Stomach (tissue), 9 donors: ENCODE data around the gene SH3BGRL3. TPM values are rescaled to one million over a fixed set of nuclear protein-coding genes. Genes with fewer than 3 reads are reported as not detected.

ENCODE experiments used
- DNase-seq, 2 donors: peaks; one replicate each; pipeline versions ENCODE4 v3.0.0 to v3.0.0-alpha.2; 2013 to 2019
- H3K27ac ChIP-seq, 5 donors: fragments of 200-600 bp in 4 of 5; sonication (generic) in 4 of 5; one replicate each; pipeline ENCODE4 v1.5.1; 2013 to 2019; ENCODE audit warnings: mild to moderate bottlenecking in 1 of 5, moderate library complexity in 1 of 5
- H3K27me3 ChIP-seq, 3 donors: fragments of 200-600 bp; sonication (generic); one replicate each; pipeline ENCODE4 v1.5.1; 2017 to 2019; ENCODE audit warnings: mixed run types in 1 of 3
- H3K36me3 ChIP-seq, 4 donors: fragments of 200-600 bp; sonication (generic); 1 replicate in 3 of 4; 2 replicates in 1 of 4; pipeline ENCODE4 v1.5.1; 2016 to 2019
- H3K4me1 ChIP-seq, 4 donors: fragments of 200-600 bp; sonication (generic); one replicate each; pipeline ENCODE4 v1.5.1; 2016 to 2019
- H3K4me3 ChIP-seq, 4 donors: fragments of 200-600 bp; sonication (generic) in 3 of 4; one replicate each; pipeline ENCODE4 v1.5.1; 2016 to 2019; ENCODE audit warnings: mild to moderate bottlenecking in 1 of 4
- H3K9me3 ChIP-seq, 4 donors: fragments of 200-600 bp; sonication (generic); one replicate each; pipeline ENCODE4 v1.5.1; 2016 to 2019
- EP300 ChIP-seq: sonication (generic); formaldehyde crosslinking; IDR thresholded peaks from one replicate; pipeline ENCODE4 v1.6.1; 2017; ENCODE audit warnings: antibody characterized with exemption
- POLR2A ChIP-seq, 4 donors: fragments of 450-650 bp; IDR thresholded peaks; one replicate each; pipeline ENCODE4 v1.6.1; 2016; ENCODE audit warnings: antibody characterized with exemption in 4 of 4, control low read depth in 2 of 4, mild to moderate bottlenecking in 1 of 4, moderate library complexity in 1 of 4
- POLR2AphosphoS5 ChIP-seq, 3 donors: sonication (generic); formaldehyde crosslinking; IDR thresholded peaks; one replicate each; pipeline ENCODE4 v1.6.1; 2016; ENCODE audit warnings: antibody characterized with exemption in 3 of 3
- WGBS, 5 donors: extraction: QIAGEN DNeasy Blood & Tissue Kit in 3 of 5; methylation state at CpG; one replicate each; pipeline versions ENCODE4 v1.1.5 to v1.1.7; 2013 to 2018; 5-methylcytosine and 5-hydroxymethylcytosine counted together
- intact Hi-C: fragments of 100-400 bp; cut with DNase I; formaldehyde crosslinking; loops from one replicate; pipeline ENCODE4 v1.15.1; 2023; ENCODE audit warnings: low total_unique reads
- polyA plus RNA-seq, 3 donors: library from polyadenylated mRNA; stranded (reverse); fragments of 200-250 nt; gene quantifications; one replicate each; pipeline ENCODE4 v1.2.3, GENCODE V29; 2013
- total RNA-seq, 5 donors: library from RNA; depleted of rRNA; stranded (reverse); fragments of >200 nt; gene quantifications; one replicate each; pipeline versions ENCODE4 v1.1.0 to v1.2.3, GENCODE V29; 2014 to 2016
- TF ChIP-seq, protein P1 (sequence below), 7 experiments: fragments of 450-650 bp in 4 of 7; fragments of 200-600 bp in 3 of 7; sonication (generic) in 3 of 7; IDR thresholded peaks; one replicate each; pipeline ENCODE4 v1.5.1; 2016 to 2019; ENCODE audit warnings: antibody characterized with exemption in 7 of 7, control low read depth in 2 of 7, mild to moderate bottlenecking in 1 of 7
- donor health status: healthy with polysubstance abuse.
- donor health status: Bipolar disorder and iron deficiency.
- donor health status: healthy.

Gene SH3BGRL3
- total and polyA plus RNA-seq, 8 donors, result 7.2 to 267 (median 79.3) TPM

DNA sequence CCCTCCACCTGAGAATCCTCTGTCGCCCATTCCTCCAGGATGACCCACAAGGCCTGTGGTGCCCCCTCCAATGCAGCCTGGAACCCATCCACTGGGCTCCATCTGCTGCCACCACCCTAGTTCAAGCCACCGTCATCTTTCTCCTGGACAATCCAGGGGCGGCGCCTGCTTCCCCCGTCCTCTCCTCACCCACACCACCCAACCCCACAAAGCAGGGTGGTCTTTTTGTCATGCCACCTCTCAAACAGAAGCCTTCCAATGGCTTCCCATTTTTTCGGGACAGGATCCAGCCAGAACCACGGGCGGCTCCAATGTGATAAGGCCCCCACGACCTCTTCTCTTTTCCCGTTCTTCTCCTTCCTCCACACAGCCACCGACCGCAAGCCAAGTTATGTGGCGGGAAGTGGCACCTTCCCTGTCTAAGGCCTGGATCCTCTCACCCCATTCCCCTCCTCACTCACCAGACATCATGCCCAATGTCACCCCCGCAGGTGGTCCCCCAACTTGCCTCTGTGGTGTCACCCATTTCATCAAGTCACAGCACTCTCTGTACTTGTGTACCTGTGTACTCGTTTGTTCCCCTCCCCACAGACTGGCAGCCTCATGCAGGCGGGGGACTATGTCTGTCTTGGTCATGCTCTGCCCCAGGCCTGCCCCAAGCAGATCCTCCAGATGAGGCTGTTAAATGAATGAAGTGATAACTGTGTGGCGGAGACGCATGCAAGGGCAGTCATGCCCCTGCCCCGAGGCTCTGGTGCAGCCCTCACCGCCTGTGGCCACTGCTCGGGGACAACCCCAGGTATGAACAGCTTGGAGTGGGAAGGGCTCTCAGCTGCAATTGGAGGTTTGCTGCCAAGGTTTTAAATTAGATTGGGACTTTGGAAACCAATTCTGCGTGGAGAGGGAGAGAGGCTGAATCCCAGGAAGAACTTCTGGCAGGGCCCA lies 15.6 kb downstream of the SH3BGRL3 start:
- H3K4me3 ChIP-seq, result no peak overlapping the region
- H3K9me3 ChIP-seq, result no peaks in the 10 kb centered on the region
- intact Hi-C loops, result no loop called here
- TF ChIP-seq, protein P1, sequence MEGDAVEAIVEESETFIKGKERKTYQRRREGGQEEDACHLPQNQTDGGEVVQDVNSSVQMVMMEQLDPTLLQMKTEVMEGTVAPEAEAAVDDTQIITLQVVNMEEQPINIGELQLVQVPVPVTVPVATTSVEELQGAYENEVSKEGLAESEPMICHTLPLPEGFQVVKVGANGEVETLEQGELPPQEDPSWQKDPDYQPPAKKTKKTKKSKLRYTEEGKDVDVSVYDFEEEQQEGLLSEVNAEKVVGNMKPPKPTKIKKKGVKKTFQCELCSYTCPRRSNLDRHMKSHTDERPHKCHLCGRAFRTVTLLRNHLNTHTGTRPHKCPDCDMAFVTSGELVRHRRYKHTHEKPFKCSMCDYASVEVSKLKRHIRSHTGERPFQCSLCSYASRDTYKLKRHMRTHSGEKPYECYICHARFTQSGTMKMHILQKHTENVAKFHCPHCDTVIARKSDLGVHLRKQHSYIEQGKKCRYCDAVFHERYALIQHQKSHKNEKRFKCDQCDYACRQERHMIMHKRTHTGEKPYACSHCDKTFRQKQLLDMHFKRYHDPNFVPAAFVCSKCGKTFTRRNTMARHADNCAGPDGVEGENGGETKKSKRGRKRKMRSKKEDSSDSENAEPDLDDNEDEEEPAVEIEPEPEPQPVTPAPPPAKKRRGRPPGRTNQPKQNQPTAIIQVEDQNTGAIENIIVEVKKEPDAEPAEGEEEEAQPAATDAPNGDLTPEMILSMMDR (IDR thresholded peaks at IDR 0.05), result no peak
- no peak for TF ChIP-seq EP300
- TF ChIP-seq POLR2AphosphoS5 (IDR thresholded peaks at IDR 0.05), result no peak
- TF ChIP-seq POLR2A (IDR thresholded peaks at IDR 0.05), result no peak
- H3K4me1 ChIP-seq, result peaks cover under 1 to 25% (median 3%) of the 10 kb centered on the region in 4 donors
- H3K36me3 ChIP-seq, result peaks cover 0 to 27% (median 12%) of the 10 kb centered on the region in 4 donors
- no peaks in the 10 kb centered on the region for H3K27me3 ChIP-seq
- no peak overlapping the region for H3K27ac ChIP-seq
- 89 to 92% (median 91%) methylated on average over 22 of the region's 22 CpGs for WGBS, 5 donors
- DNase-seq, result no peak

- Histone ChIP-seq H3K27me3 (no peaks in the 10 kb centered on the region), H3K9me3 (no peaks in the 10 kb centered on the region), H3K27ac (no peak overlapping the region), H3K36me3 (peaks cover 0 to 30% (median 13%) of the 10 kb centered on the region in 4 donors), H3K4me3 (no peak overlapping the region), H3K4me1 (peaks cover 0 to 15% (median 0%) of the 10 kb centered on the region in 4 donors)
- WGBS, 5 donors, result 87 to 92% (median 90%) methylated on average over 16 of the region's 16 CpGs
- DNase-seq, result no peak
- TF ChIP-seq EP300 (no peak), POLR2A (IDR thresholded peaks at IDR 0.05) (no peak), POLR2AphosphoS5 (IDR thresholded peaks at IDR 0.05) (no peak)
- TF ChIP-seq, protein P1 (IDR thresholded peaks at IDR 0.05), result no peak
- intact Hi-C loops, result no loop called here
Measured at GRCh38 chr1:26296340-26297056, 16.6 kb downstream of the SH3BGRL3 start.

GRCh38 chr1:26297057-26297790 lies 17.3 kb downstream of the SH3BGRL3 start:
- H3K27ac ChIP-seq, result no peak overlapping the region
- no peak for DNase-seq
- intact Hi-C loops, result no loop called here
- no peaks in the 10 kb centered on the region for H3K9me3 ChIP-seq
- 91 to 98% (median 93%) methylated on average over 5 to 12 of the region's 12 CpGs for WGBS, 5 donors
- TF ChIP-seq, protein P1 (IDR thresholded peaks at IDR 0.05), result no peak
- TF ChIP-seq POLR2AphosphoS5 (IDR thresholded peaks at IDR 0.05) (no peak), EP300 (no peak), POLR2A (IDR thresholded peaks at IDR 0.05) (no peak)
- no peak overlapping the region for H3K4me3 ChIP-seq
- peaks cover 0 to 32% (median 13%) of the 10 kb centered on the region in 4 donors for H3K36me3 ChIP-seq
- peaks cover 0 to 7% (median 0%) of the 10 kb centered on the region in 4 donors for H3K4me1 ChIP-seq
- H3K27me3 ChIP-seq, result no peaks in the 10 kb centered on the region

- WGBS, 5 donors, result 61 to 83% (median 70%) methylated on average over 3 to 6 of the region's 6 CpGs
- Histone ChIP-seq H3K36me3 (peaks cover 0 to 32% (median 13%) of the 10 kb centered on the region in 4 donors), H3K27me3 (no peaks in the 10 kb centered on the region), H3K4me3 (no peak overlapping the region), H3K9me3 (no peaks in the 10 kb centered on the region), H3K27ac (no peak overlapping the region), H3K4me1 (peaks cover 0 to 6% (median 0%) of the 10 kb centered on the region in 4 donors)
- intact Hi-C loops, result no loop called here
- no peak for TF ChIP-seq POLR2A (IDR thresholded peaks at IDR 0.05)
- no peak for TF ChIP-seq POLR2AphosphoS5 (IDR thresholded peaks at IDR 0.05)
- TF ChIP-seq, protein P1 (IDR thresholded peaks at IDR 0.05), result no peak
- TF ChIP-seq EP300, result no peak
- no peak for DNase-seq
Measured at GRCh38 chr1:26297791-26298124, 17.9 kb downstream of the SH3BGRL3 start.
